Central memory CD8-positive, alpha-beta T cell (primary cell): Measurements from ENCODE around the gene MARCHF3.
"Not testable (repeated sequence)": the region's sequence is repeated elsewhere in the genome, so short reads cannot be mapped to it uniquely, and the experiment has no call there.

Experiments
- ATAC-seq: fragments of 150-1000 bp; cut with Tn5 transposase; replicated peaks from 2 replicates; pipeline ENCODE4 v1.10.0; 2022; ENCODE audit warnings: mild to moderate bottlenecking, moderate FRiP score, moderate number of reproducible peaks; ENCODE audit not compliant: poor library complexity, severe bottlenecking; ENCODE audit errors: extremely low read depth
- DNase-seq, 2 donors: peaks; one replicate each; pipeline ENCODE4 v3.0.0; 2021; ENCODE audit warnings: low spot score in 2 of 2
- H3K27ac Mint-ChIP-seq: one replicate; pipeline ENCODE4 v1.8.0; 2022; ENCODE audit warnings: low read depth, mild to moderate bottlenecking, moderate library complexity, mixed read lengths
- H3K27me3 Mint-ChIP-seq: one replicate; pipeline ENCODE4 v1.8.0; 2022; ENCODE audit warnings: mixed read lengths
- H3K36me3 Mint-ChIP-seq: one replicate; pipeline ENCODE4 v1.8.0; 2022; ENCODE audit warnings: mild to moderate bottlenecking, moderate library complexity, mixed read lengths; ENCODE audit not compliant: insufficient read depth
- H3K4me1 Mint-ChIP-seq: one replicate; pipeline ENCODE4 v1.8.0; 2022; ENCODE audit warnings: mixed read lengths
- H3K4me3 Mint-ChIP-seq: one replicate; pipeline ENCODE4 v1.8.0; 2022; ENCODE audit warnings: mild to moderate bottlenecking, moderate library complexity, mixed read lengths
- H3K9me3 Mint-ChIP-seq: one replicate; pipeline ENCODE4 v1.8.0; 2022; ENCODE audit warnings: mixed read lengths

Gene MARCHF3

DNA sequence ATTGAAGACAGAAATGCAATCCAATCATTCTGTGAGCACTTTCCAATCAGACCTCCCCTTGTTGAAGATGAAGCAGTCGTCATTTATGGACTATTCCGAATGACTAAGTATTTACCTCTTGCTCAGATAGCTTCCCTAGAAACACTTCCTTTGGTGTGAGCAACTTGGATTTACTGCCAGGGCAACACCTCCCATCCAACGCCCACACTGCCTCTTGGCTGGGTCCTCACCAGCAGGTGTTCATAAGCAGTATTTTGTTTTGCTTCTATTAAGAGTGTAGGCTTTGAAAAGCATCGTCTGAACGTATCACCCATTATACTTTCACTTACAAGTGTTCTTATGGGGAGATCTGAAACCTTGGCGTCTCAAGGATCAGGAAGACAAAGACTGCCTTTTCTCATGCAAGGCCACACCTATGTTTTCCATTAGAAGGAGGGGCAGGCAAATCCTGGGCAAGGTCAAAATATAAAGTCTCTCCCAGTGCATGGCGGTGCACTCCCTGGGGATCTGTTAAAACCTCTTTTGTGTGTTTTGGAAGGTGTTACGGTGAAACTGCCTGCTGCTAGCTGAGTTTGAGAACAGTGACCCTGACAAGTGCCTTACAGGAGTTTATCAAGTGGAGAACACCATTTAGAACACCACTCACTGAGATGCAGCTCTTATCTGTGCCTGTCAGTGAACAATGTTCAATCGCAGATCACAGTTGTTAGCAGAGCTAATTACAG is 10.6 kb upstream of the MARCHF3 start:
- DNase-seq = no peak

DNA sequence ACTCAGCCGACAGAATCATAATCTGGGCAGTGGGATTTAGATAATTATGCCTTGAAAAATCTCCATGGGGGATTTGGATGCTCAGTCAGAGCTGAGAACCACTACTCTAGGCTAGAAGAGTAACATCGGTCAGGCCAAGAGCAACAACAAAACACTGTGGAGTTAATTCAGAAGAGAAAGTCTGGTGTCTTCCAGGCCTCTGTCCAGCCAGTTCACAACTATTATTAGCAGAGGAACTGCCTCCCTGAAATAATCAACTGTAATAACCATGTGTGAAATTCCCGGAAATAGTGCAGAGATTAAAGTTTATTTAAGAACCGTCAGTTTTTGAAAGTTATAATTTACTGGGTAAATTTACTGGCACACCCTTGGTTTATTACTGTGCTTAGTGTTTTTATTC is 8.2 kb upstream of the MARCHF3 start:
- ATAC-seq (no peak), DNase-seq (no peak)
- Mint-ChIP-seq H3K4me3 (no peak overlapping the region), H3K36me3 (no peaks in the 10 kb centered on the region), H3K27ac (no peak overlapping the region), H3K27me3 (peaks cover 10% of the 10 kb centered on the region), H3K9me3 (no peaks in the 10 kb centered on the region), H3K4me1 (no peaks in the 10 kb centered on the region)

More for the DNA sequence above, 10.6 kb upstream of the MARCHF3 start:
- H3K4me3 Mint-ChIP-seq = no peak overlapping the region
- H3K27ac Mint-ChIP-seq = no peak overlapping the region
- H3K4me1 Mint-ChIP-seq = no peaks in the 10 kb centered on the region
- no peaks in the 10 kb centered on the region for H3K9me3 Mint-ChIP-seq
- H3K36me3 Mint-ChIP-seq = no peaks in the 10 kb centered on the region
- peaks cover 3% of the 10 kb centered on the region for H3K27me3 Mint-ChIP-seq
- ATAC-seq = no peak

DNA sequence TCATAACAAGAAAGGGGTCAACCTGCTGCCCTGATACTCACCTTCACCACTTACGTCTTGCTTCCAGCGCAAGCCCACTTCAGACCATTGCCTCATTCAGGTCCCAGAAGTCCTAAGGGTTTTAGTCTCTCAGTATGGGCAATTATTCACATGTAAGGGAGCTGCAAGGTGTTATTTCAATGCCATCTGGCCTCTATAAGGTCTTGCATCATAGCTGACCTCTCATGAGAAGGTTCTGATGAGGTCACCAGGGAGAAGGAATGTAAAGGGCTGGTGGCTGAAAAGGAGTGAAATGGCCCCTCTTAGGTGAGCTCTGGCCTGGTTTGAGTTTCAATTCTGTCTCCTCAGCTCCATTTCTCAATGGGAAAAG is 1.5 kb upstream of the MARCHF3 start:
- no peaks in the 10 kb centered on the region for H3K9me3 Mint-ChIP-seq
- peaks cover 12% of the 10 kb centered on the region for H3K4me1 Mint-ChIP-seq
- H3K27me3 Mint-ChIP-seq = peaks cover 19% of the 10 kb centered on the region
- no peak for DNase-seq
- H3K36me3 Mint-ChIP-seq = peaks cover 10% of the 10 kb centered on the region
- no peak for ATAC-seq
- H3K27ac Mint-ChIP-seq = no peak overlapping the region
- peak overlapping the region; percentile 80 for H3K4me3 Mint-ChIP-seq

DNA sequence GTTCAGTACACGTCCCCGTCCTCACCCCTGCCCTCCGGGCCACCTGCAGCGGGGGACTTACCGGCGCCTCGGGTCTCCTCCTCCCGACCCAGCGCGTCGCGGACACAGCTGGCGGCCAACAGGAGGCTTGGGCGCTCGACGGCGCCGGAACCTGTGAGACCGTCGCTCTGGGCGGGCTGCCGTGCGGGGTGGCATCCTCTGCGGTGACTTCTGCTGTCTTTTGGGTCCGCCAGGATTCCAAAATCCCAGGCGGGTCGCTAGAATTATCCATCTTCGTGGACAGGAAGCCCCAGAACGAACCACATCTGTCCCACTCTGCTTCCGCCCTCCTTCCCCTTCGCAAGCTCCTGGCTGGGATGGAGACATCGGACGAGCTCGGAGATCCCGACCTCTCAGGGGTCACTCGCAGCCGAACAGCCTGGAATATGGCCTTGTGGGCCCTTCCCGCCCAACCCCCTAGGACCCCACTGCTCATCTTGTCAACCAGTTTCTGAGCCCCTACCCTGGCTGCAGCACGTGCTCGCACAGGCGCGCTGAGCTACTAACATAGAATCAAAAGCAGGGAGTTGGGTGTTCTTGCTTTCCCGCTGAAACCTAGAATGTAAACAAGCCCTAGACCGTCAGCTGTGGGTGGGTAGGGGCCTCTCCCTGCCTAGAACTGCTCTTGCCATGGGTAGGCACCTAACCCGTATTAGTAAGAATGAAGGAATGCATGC is 947 bp upstream of the MARCHF3 start:
- ATAC-seq = no peak
- H3K36me3 Mint-ChIP-seq = peaks cover 10% of the 10 kb centered on the region

DNA sequence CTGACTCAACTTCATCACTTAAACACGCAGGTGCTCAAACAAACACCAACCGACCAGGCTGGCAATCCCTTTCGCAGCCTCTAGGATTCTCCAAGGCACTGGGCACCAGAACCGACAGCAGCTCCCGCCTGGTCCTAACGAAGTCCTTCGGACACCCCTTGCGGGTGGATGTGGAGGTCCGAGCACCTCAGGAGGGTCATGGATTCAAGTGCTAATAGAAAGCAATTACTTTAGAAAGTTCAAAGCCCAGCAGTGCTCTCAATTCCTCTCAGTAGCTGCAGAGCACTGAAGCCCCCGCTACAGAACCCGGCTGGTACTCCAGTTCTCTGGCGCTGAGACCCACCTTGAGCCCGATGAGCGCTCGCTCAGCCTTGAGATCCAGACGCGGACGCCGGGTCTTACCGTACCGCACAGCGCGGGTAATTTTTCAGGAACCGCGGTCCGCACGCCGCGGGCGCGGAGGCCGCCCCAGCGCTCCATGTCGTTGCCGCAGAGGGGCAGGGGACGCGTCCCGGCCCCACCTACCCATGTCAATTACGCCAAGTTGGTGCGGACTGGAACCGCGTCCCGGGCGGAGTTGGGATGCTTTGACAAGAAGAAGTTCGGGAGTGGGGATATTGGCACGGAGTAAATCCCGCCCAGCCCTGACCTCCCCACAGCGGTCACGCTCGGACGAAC is 638 bp downstream of the MARCHF3 start:
- Mint-ChIP-seq H3K4me3 (peak overlapping the region; percentile 80), H3K27me3 (peaks cover 10% of the 10 kb centered on the region), H3K9me3 (no peaks in the 10 kb centered on the region), H3K36me3 (peaks cover 10% of the 10 kb centered on the region), H3K27ac (no peak overlapping the region), H3K4me1 (peaks cover 12% of the 10 kb centered on the region)
- ATAC-seq (peak; percentile 5), DNase-seq (peak; percentile 18 to 19)

More for the DNA sequence above, 947 bp upstream of the MARCHF3 start:
- peaks cover 19% of the 10 kb centered on the region for H3K27me3 Mint-ChIP-seq
- peaks cover 12% of the 10 kb centered on the region for H3K4me1 Mint-ChIP-seq
- peak overlapping the region; percentile 80 for H3K4me3 Mint-ChIP-seq
- DNase-seq = no peak
- H3K9me3 Mint-ChIP-seq = no peaks in the 10 kb centered on the region
- H3K27ac Mint-ChIP-seq = no peak overlapping the region

DNA sequence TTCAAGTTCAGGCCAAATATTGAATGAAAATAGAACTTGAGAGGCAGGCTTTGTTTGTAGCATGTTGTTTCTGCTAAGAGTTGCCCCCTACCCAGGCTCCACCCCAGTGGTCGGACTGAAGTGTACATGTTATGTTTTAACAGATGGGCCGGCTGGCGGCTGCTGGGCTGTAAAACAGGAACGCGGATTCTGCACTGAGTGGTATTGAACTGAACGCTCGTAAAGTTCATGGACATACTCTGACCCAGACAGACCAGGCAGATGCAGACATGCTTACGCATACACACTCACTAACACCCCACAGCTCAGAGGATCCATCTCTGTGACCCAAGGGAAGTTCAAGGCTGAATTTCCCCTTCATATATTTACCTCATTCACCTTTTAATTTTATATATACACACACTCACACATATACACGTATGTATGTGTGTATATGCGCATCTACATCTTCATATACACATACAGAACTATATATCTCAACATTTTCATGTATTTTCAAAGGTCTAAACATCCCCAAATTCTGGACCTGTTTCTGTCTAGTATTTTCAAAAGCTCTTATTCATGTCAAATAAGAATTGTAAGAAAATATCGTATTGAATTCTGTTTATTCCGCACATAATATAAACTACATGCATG is 1.4 kb downstream of the MARCHF3 start:
- ATAC-seq (no peak), DNase-seq (no peak)
- Mint-ChIP-seq H3K36me3 (peaks cover 10% of the 10 kb centered on the region), H3K27ac (no peak overlapping the region), H3K9me3 (no peaks in the 10 kb centered on the region), H3K4me1 (peaks cover 12% of the 10 kb centered on the region), H3K27me3 (peaks cover 10% of the 10 kb centered on the region), H3K4me3 (peak overlapping the region; percentile 80)

DNA sequence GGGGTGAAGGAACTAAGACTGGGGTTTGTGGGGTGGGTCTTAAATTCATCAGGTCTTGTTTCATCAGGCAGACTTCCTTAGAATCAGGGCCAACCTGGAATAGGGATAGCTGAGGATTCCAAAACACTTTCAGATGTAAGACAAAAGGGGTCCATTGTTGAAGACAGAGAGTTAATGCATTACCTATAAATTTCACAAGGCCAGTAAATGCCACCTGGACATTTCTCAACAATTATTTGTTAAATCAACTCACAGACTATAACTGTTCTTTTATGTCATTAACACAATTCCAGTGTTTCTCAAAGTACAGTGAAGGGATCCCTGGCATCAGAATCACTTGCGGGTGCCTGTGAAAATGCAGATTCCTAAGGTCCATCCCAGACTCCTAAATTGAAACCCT is 2.8 kb downstream of the MARCHF3 start:
- H3K27me3 Mint-ChIP-seq = peaks cover 10% of the 10 kb centered on the region
- ATAC-seq (no peak), DNase-seq (no peak)
- H3K4me1 Mint-ChIP-seq = peaks cover 12% of the 10 kb centered on the region
- no peaks in the 10 kb centered on the region for H3K9me3 Mint-ChIP-seq
- no peak overlapping the region for H3K27ac Mint-ChIP-seq
- H3K36me3 Mint-ChIP-seq = peaks cover 10% of the 10 kb centered on the region
- H3K4me3 Mint-ChIP-seq = no peak overlapping the region

DNA sequence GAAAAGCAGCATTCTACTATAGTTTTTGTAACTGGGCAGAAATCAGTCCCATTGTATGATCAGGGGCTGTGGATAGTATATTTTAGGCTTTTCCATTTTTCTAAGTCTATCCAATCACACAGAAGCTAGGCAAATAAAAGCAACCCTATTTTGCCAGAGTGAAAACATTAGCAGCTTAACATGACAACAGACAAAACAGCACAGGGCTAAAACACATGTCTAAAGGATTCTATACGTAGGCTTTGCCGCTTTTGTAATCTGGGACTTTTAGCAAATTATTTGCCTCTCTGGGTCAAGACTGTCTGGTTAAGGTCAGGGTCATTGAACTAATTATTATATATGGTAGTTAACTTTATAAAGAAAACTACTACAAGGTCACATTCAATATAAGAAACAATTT is 4.2 kb downstream of the MARCHF3 start:
- no peak overlapping the region for H3K4me3 Mint-ChIP-seq
- H3K27ac Mint-ChIP-seq = no peak overlapping the region
- no peak for ATAC-seq
- peaks cover 10% of the 10 kb centered on the region for H3K27me3 Mint-ChIP-seq
- H3K36me3 Mint-ChIP-seq = peaks cover 7% of the 10 kb centered on the region
- H3K4me1 Mint-ChIP-seq = peaks cover 6% of the 10 kb centered on the region
- no peaks in the 10 kb centered on the region for H3K9me3 Mint-ChIP-seq
- DNase-seq = no peak

DNA sequence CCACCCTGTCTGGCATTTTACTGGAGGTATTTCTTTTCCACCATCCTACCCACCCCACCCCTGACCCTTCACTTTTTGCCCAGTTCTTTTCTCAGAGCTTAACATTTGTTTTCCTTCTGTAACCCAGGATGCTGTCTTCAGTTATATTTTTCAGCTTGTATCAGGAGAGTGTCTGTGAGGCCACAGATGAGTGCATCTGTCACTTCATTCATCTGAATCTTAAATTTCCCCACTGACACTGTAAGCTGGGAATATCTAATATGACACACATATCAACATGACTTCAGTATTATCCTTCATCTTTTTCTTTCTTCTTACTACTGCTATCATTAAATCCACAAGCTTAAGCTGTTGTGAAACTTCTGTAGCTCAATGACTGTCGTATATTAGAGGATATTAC is 4.9 kb downstream of the MARCHF3 start:
- H3K36me3 Mint-ChIP-seq = peaks cover 5% of the 10 kb centered on the region
- ATAC-seq = no peak
- no peak overlapping the region for H3K4me3 Mint-ChIP-seq
- H3K27ac Mint-ChIP-seq = no peak overlapping the region
- peaks cover 6% of the 10 kb centered on the region for H3K4me1 Mint-ChIP-seq
- DNase-seq = no peak
- H3K27me3 Mint-ChIP-seq = peaks cover 10% of the 10 kb centered on the region
- H3K9me3 Mint-ChIP-seq = no peaks in the 10 kb centered on the region

DNA sequence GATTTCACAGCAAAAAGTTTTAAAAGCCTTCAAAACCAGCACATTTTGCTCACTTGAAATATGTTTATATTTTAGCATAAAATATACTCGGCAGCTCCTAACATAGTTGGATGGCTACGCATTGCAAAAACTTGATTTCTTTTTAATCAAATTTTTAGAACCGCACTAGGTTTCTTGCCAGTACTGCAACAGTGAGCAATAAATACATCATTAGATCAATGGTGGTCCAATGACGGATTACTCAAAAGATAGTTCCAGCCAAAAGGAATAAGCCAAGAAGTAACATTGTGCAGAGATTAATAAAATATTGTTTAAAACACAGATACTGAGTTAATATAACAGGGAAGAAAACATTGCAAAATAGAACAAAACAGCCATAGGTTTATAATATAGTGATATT is 5.5 kb downstream of the MARCHF3 start:
- no peaks in the 10 kb centered on the region for H3K9me3 Mint-ChIP-seq

DNA sequence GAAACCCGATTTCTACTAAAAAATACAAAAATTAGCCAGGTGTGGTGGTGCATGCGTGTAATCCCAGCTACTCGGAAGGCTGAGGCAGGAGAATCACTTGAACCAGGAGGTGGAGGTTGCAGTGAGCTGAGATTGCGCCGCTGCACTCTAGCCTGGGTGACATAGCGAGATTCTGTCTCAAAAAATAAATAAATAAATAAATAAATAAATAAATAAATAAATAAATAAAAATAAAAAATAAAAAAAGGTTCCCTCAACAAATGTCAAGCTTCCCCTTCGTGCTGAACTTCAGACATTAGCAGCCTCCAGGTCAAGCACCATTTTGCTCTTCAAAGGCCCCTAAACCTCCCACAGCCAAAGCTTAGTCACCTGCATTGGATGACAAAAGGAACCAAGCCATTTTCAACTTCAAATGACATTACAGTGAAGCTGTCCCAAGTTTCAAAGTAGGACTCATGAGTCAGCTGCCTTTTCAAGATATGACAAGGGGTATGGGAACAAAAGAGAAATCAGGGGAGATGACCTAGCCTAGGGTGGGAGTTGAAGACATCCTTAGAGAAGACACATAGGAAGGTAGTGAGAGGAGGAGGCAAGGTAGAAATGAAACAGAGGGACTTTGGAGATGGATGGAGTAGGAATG is 6.7 kb downstream of the MARCHF3 start:
- DNase-seq, H3K36me3 Mint-ChIP-seq, H3K27ac Mint-ChIP-seq, H3K27me3 Mint-ChIP-seq, ATAC-seq, H3K4me1 Mint-ChIP-seq, H3K4me3 Mint-ChIP-seq, H3K9me3 Mint-ChIP-seq: not testable (repeated sequence)

More for the DNA sequence above, 5.5 kb downstream of the MARCHF3 start:
- Mint-ChIP-seq H3K4me3 (no peak overlapping the region), H3K4me1 (peaks cover 6% of the 10 kb centered on the region), H3K27me3 (peaks cover 10% of the 10 kb centered on the region), H3K27ac (no peak overlapping the region), H3K36me3 (peaks cover 3% of the 10 kb centered on the region)
- DNase-seq (no peak), ATAC-seq (no peak)

DNA sequence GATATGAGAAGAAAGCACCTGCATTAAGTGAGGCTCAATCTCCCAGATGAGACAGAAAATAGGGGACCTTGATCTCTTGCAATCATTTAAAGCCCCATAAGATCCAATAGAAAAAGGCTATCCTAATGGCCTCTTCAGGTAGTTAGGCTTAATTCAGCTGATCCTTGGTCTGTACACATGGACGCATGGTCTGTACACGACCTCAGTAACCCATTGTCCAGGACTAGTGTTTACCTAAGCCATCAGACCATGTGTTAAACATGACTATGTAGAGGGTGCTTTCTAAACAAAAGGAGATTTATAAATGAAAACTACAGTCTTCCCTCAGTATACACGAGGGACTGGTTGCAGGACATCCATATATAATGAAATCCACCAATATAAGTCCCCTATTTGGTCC is 7.5 kb downstream of the MARCHF3 start:
- Mint-ChIP-seq H3K27me3 (no peaks in the 10 kb centered on the region), H3K9me3 (no peaks in the 10 kb centered on the region), H3K27ac (no peak overlapping the region), H3K4me3 (no peak overlapping the region), H3K36me3 (no peaks in the 10 kb centered on the region), H3K4me1 (no peaks in the 10 kb centered on the region)
- DNase-seq (no peak), ATAC-seq (no peak)
